ENCODE measurements around the gene NKX2-3. TPM values are rescaled to one million over a fixed set of nuclear protein-coding genes. Genes with fewer than 3 reads are reported as not detected.

NKX2-3 gene
- polyA plus RNA-seq, 2 of the 4 experiments (the other 2 are of a cell fraction), result not detected

- Histone ChIP-seq H3K4me2 (no peak overlapping the region), H3K27ac (no peak overlapping the region), H3K4me3 (no peak overlapping the region), H3K9me3 (no peaks in the 10 kb centered on the region), H3K4me1 (no peaks in the 10 kb centered on the region)
- ChIA-PET CTCF (interaction anchor here (0.6 to 7.4 kb wide), 5 partner anchors 12 to 120 kb away, joined by 3 to 104 read pairs (median 3); no protein-coding TSS in a partner anchor), POLR2A (no interaction called here)
- DNase-seq (ENCODE audit: low read depth in 1 of 2, low spot score in 1 of 2), result no peak
- WGBS (ENCODE audit: missing lambda C conversion rate), result 48% methylated on average over 6 of the region's 6 CpGs
- ATAC-seq, result no peak
- no peak for FAIRE-seq
- no peak for TF ChIP-seq ATOH8 (CRISPR knock-in tag; IDR thresholded peaks at IDR 0.05; ENCODE audit: low read depth)
- no peak for TF ChIP-seq EP300 (IDR thresholded peaks at IDR 0.05)
These were observed 23.2 kb downstream of the NKX2-3 start for GRCh38 chr10:99555825-99556523.

GRCh38 chr10:99557044-99557443 is 24.3 kb downstream of the NKX2-3 start:
- no peak for FAIRE-seq
- Histone ChIP-seq H3K27ac (no peak overlapping the region), H3K4me3 (no peak overlapping the region), H3K9me3 (no peaks in the 10 kb centered on the region), H3K4me2 (no peak overlapping the region), H3K4me1 (no peaks in the 10 kb centered on the region)
- WGBS (ENCODE audit: missing lambda C conversion rate), result 92% methylated on average over 5 of the region's 5 CpGs
- POLR2A ChIA-PET, result no interaction called here
- ATAC-seq, result no peak
- DNase-seq (ENCODE audit: low read depth in 1 of 2, low spot score in 1 of 2), result no peak
- TF ChIP-seq RNF2 (IDR thresholded peaks at IDR 0.05; ENCODE audit: borderline replicate concordance, low read depth), result no peak
- TF ChIP-seq HDAC2 (IDR thresholded peaks at IDR 0.05), result no peak
- TF ChIP-seq HMGXB4 (CRISPR knock-in tag; IDR thresholded peaks at IDR 0.05; ENCODE audit: borderline replicate concordance), result no peak
- CTCF ChIA-PET, result interaction anchor here (1.6 to 7.4 kb wide), 3 partner anchors 9 to 58 kb away, joined by 3 to 104 read pairs (median 74); no protein-coding TSS in a partner anchor

GRCh38 chr10:99558708-99559107 is 26.0 kb downstream of the NKX2-3 start:
- TF ChIP-seq CHD4 (IDR thresholded peaks at IDR 0.05; ENCODE audit: borderline replicate concordance) (no peak), TP53 (CRISPR knock-in tag; IDR thresholded peaks at IDR 0.05) (no peak)
- TF ChIP-seq, protein P1, sequence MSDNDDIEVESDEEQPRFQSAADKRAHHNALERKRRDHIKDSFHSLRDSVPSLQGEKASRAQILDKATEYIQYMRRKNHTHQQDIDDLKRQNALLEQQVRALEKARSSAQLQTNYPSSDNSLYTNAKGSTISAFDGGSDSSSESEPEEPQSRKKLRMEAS (IDR thresholded peaks at IDR 0.05), result no peak
- WGBS (ENCODE audit: missing lambda C conversion rate), result 69% methylated on average over 4 of the region's 4 CpGs
- POLR2A ChIA-PET, result no interaction called here
- H3K4me1 ChIP-seq, result no peaks in the 10 kb centered on the region
- ATAC-seq, result no peak
- CTCF ChIA-PET, result interaction anchor here (0.7 to 7.4 kb wide), 11 partner anchors 11 to 950 kb away, joined by 3 to 104 read pairs (median 5); no protein-coding TSS in a partner anchor
- no peak overlapping the region for H3K27ac ChIP-seq
- no peak overlapping the region for H3K4me2 ChIP-seq
- H3K9me3 ChIP-seq, result no peaks in the 10 kb centered on the region
- DNase-seq (ENCODE audit: low read depth in 1 of 2, low spot score in 1 of 2), result no peak
- H3K4me3 ChIP-seq, result no peak overlapping the region
- FAIRE-seq, result no peak

DNA sequence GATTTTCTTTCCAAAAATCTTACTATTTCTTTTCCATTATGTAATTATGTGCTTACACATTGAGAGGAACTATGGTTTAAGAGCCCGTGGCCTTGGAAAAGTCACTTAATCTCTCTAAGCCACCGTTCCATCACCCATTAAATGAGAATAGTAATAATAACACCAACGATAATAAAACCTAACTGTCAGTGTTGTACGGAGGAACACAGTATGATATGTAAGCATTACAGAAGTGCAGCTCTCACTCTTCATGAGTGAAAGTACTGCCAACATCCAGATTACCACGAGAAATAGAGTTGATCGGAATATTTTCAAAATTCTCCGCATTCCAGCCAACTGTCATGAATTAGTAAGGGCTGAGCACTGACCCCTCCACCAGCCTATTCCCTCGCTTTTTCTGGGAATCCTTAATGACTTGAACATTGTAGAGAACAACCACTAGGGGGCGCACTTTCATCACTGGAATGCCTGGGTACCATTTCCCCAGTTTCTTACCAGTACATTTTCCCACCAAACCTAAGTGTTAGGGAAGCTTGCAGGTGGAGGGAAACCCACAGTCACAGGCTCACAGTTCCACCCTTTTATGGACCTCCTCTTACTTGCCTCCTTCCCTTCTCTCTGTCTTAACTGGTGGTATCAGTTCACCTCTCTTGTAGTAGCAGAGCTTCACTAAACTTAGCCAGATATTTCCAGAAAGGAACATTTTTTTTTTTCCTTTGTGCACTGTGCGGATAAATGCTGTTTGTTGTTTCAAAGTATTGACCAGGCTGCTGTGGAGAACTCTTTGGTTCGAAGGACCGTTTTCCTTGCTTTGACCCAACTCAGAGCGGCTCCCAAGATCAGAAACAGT is 27.8 kb downstream of the NKX2-3 start:
- Histone ChIP-seq H3K4me2 (peak overlapping the region; percentile 35), H3K4me1 (no peaks in the 10 kb centered on the region), H3K9me3 (no peaks in the 10 kb centered on the region), H3K27ac (no peak overlapping the region), H3K4me3 (no peak overlapping the region)
- WGBS (ENCODE audit: missing lambda C conversion rate), result 17% methylated on average over 13 of the region's 13 CpGs
- DNase-seq (ENCODE audit: low read depth in 1 of 2, low spot score in 1 of 2), result peak; percentile 48 to 70
- ChIA-PET CTCF (interaction anchor here (0.6 to 7.4 kb wide), 36 partner anchors 10 to 1844 kb away, joined by 3 to 104 read pairs (median 4); partner anchors contain the start of gene NKX2-3), POLR2A (no interaction called here)
- FAIRE-seq, result no peak
- ATAC-seq, result peak; percentile 81 to 95; a peak in 5 of 6 replicates
- TF ChIP-seq KDM1A (IDR thresholded peaks at IDR 0.05; ENCODE audit: low read depth) (no peak), ZFP36 (IDR thresholded peaks at IDR 0.05; ENCODE audit: borderline replicate concordance, partially characterized antibody) (no peak), SMC3 (IDR thresholded peaks at IDR 0.05) (peak; percentile 69), ESRRA (IDR thresholded peaks at IDR 0.05; ENCODE audit: borderline replicate concordance, low read length) (no peak), CEBPB (IDR thresholded peaks at IDR 0.05) (no peak), RAD21 (conservative IDR thresholded peaks at IDR 0.05 in 1 of 2, IDR thresholded peaks at IDR 0.05 in 1 of 2) (peak; percentile 72 to 86)
- TF ChIP-seq, protein P2, sequence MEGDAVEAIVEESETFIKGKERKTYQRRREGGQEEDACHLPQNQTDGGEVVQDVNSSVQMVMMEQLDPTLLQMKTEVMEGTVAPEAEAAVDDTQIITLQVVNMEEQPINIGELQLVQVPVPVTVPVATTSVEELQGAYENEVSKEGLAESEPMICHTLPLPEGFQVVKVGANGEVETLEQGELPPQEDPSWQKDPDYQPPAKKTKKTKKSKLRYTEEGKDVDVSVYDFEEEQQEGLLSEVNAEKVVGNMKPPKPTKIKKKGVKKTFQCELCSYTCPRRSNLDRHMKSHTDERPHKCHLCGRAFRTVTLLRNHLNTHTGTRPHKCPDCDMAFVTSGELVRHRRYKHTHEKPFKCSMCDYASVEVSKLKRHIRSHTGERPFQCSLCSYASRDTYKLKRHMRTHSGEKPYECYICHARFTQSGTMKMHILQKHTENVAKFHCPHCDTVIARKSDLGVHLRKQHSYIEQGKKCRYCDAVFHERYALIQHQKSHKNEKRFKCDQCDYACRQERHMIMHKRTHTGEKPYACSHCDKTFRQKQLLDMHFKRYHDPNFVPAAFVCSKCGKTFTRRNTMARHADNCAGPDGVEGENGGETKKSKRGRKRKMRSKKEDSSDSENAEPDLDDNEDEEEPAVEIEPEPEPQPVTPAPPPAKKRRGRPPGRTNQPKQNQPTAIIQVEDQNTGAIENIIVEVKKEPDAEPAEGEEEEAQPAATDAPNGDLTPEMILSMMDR (IDR thresholded peaks at IDR 0.05), result peak; percentile 89

All from A549 (cell line).